Measurements from ENCODE around the gene GNG13. TPM values are rescaled to one million over a fixed set of nuclear protein-coding genes. Genes with fewer than 3 reads are reported as not detected.

Gene GNG13
- total and polyA plus RNA-seq, 9 of the 15 experiments (the other 6 are each of a cell fraction or from before 2014, with no cell fraction given), result not detected

GRCh38 chr16:788399-789126, 12.0 kb downstream of the GNG13 start, which contains the start of gene CHTF18 (continued):
- TF ChIP-seq REST (IDR thresholded peaks at IDR 0.05; ENCODE audit: borderline replicate concordance) (no peak), REST (CRISPR knock-in tag; IDR thresholded peaks at IDR 0.05; ENCODE audit: low read depth) (no peak), ATF2 (CRISPR knock-in tag; IDR thresholded peaks at IDR 0.05) (no peak), HLTF (IDR thresholded peaks at IDR 0.05) (0 out of 2 replicates have a peak, but pooled peaks have one; percentile 31), ZNF282 (CRISPR knock-in tag; IDR thresholded peaks at IDR 0.05) (peak; percentile 99), PHF8 (IDR thresholded peaks at IDR 0.05; ENCODE audit: borderline replicate concordance, low read length) (peak; percentile 72; the same call in 1 of the 2 replicates), FOXJ3 (CRISPR knock-in tag; IDR thresholded peaks at IDR 0.05) (no peak), MED1 (CRISPR knock-in tag; IDR thresholded peaks at IDR 0.05; ENCODE audit: borderline replicate concordance) (no peak), ZBTB2 (IDR thresholded peaks at IDR 0.05) (peak; percentile 73), U2AF1 (optimal IDR thresholded peaks at IDR 0.05; ENCODE audit: low read depth, low read length) (peak; percentile 66), E2F6 (IDR thresholded peaks at IDR 0.05; ENCODE audit: borderline replicate concordance in 1 of 2, extremely low read depth in 1 of 2, insufficient read depth in 1 of 2, insufficient read length in 1 of 2, low read depth in 1 of 2, low read length in 1 of 2, poor library complexity in 1 of 2, severe bottlenecking in 1 of 2) (peak; percentile 78 to 89), RCOR1 (IDR thresholded peaks at IDR 0.05; ENCODE audit: borderline replicate concordance in 1 of 2, low read depth in 2 of 2, low read length in 2 of 2) (no peak), EP400 (IDR thresholded peaks at IDR 0.05) (peak; percentile 65; the same call in 1 of the 2 replicates), SRSF1 (IDR thresholded peaks at IDR 0.05; ENCODE audit: low read depth, low read length) (no peak), BCOR (IDR thresholded peaks at IDR 0.05) (peak; percentile 68; the same call in 1 of the 2 replicates)

Data from K562 (cell line).